ENCODE measurements around the gene HSDL1.
A peak's percentile ranks its signal among the peaks of the same experiment; 100 is the strongest.

Gene HSDL1
- 14.5 to 32.7 reads per million in 2 donors for total RNA-seq

- peak; percentile 96 for DNase-seq
Measured at GRCh38 chr16:84144859-84145639, at the start of gene HSDL1, which contains the start of gene DNAAF1. TSS of gene HSDL1 (minus strand) at chr16:84145177. CDS start at chr16:84131321, 13,856 bp downstream. TSS of gene DNAAF1 (plus strand) at chr16:84145308. CDS start at chr16:84145441, 133 bp downstream.

GRCh38 chr16:84194018-84194417 is 49.0 kb upstream of the HSDL1 start:
- no peak for DNase-seq

- no peak for DNase-seq
Measured at GRCh38 chr16:84193480-84193879, 48.5 kb upstream of the HSDL1 start.

- no peak for DNase-seq
Measured at GRCh38 chr16:84191466-84191865, 46.5 kb upstream of the HSDL1 start.

- DNase-seq, result no peak
Measured at GRCh38 chr16:84190731-84191388, 45.9 kb upstream of the HSDL1 start, which contains the start of gene ADAD2. TSS of gene ADAD2 (plus strand) at chr16:84191157. CDS start at chr16:84191231, 74 bp downstream.

GRCh38 chr16:84186685-84187437 is 41.9 kb upstream of the HSDL1 start, which contains the start of gene TAF1C:
TSS of gene TAF1C (minus strand) at chr16:84187057. CDS start at chr16:84184988, 2,069 bp downstream.
- peak; percentile 88 for DNase-seq

GRCh38 chr16:84184775-84185174 is 39.8 kb upstream of the HSDL1 start:
- DNase-seq, result no peak

- DNase-seq, result no peak
Measured at GRCh38 chr16:84183911-84184591, 39.1 kb upstream of the HSDL1 start.

- no peak for DNase-seq
Measured at GRCh38 chr16:84183572-84183875, 38.5 kb upstream of the HSDL1 start.

GRCh38 chr16:84182680-84183571 is 37.9 kb upstream of the HSDL1 start:
- DNase-seq, result no peak

GRCh38 chr16:84182104-84182503 is 37.1 kb upstream of the HSDL1 start:
- no peak for DNase-seq

- DNase-seq, result no peak
Measured at GRCh38 chr16:84181144-84181915, 36.4 kb upstream of the HSDL1 start.

- no peak for DNase-seq
Measured at GRCh38 chr16:84180519-84181140, 35.7 kb upstream of the HSDL1 start.

GRCh38 chr16:84179612-84180320 is 34.8 kb upstream of the HSDL1 start:
- DNase-seq, result no peak

- no peak for DNase-seq
Measured at GRCh38 chr16:84178892-84179611, 34.1 kb upstream of the HSDL1 start.

- DNase-seq, result no peak
Measured at GRCh38 chr16:84178146-84178765, 33.3 kb upstream of the HSDL1 start.

- no peak for DNase-seq
Measured at GRCh38 chr16:84177741-84178073, 32.7 kb upstream of the HSDL1 start.

- no peak for DNase-seq
Measured at GRCh38 chr16:84176192-84177053, 31.4 kb upstream of the HSDL1 start.
